HepG2 (cell line): Measurements from ENCODE around the gene CPB2. TPM values are rescaled to one million over a fixed set of nuclear protein-coding genes. Genes with fewer than 3 reads are reported as not detected.

Experiments used
- BRD4 ChIP-seq: sonication (generic); formaldehyde crosslinking; IDR thresholded peaks from 2 replicates; pipeline ENCODE4 v1.4.0; 2020; ENCODE audit warnings: missing genetic modification reagents
- ISX ChIP-seq: sonication (generic); formaldehyde crosslinking; conservative IDR thresholded peaks from 2 replicates; pipeline ENCODE4 v1.5.0; 2020; ENCODE audit warnings: missing genetic modification reagents
- KDM2A ChIP-seq: sonication (generic); formaldehyde crosslinking; IDR thresholded peaks from 2 replicates; pipeline ENCODE4 v1.4.0; 2020; ENCODE audit warnings: low read depth, missing genetic modification reagents, borderline replicate concordance
- MIER3 ChIP-seq: IDR thresholded peaks from 2 replicates; pipeline ENCODE4 v1.6.1; 2016; ENCODE audit warnings: missing compliant biosample characterization, borderline replicate concordance
- PAXIP1 ChIP-seq: sonication (generic); formaldehyde crosslinking; conservative IDR thresholded peaks from 2 replicates; pipeline ENCODE4 v1.4.0; 2020; ENCODE audit warnings: mild to moderate bottlenecking, missing genetic modification reagents, moderate library complexity
- POGZ ChIP-seq: sonication (generic); formaldehyde crosslinking; IDR thresholded peaks from 2 replicates; pipeline ENCODE4 v1.4.0; 2020; ENCODE audit warnings: mild to moderate bottlenecking, missing genetic modification reagents
- SAP130 ChIP-seq: IDR thresholded peaks from 2 replicates; pipeline ENCODE4 v1.6.1; 2016; ENCODE audit warnings: low read depth
- ZNF20 ChIP-seq: sonication (generic); formaldehyde crosslinking; IDR thresholded peaks from 2 replicates; pipeline ENCODE4 v1.4.0; 2020; ENCODE audit warnings: mild to moderate bottlenecking, moderate library complexity, missing genetic modification reagents
- ZNF546 ChIP-seq: sonication (generic); formaldehyde crosslinking; conservative IDR thresholded peaks from 2 replicates; pipeline ENCODE4 v1.8.1; 2023; ENCODE audit warnings: mild to moderate bottlenecking, missing genetic modification reagents
- polyA plus RNA-seq, 8 experiments: library from polyadenylated mRNA; depleted of rRNA in 3 of 8; stranded (reverse) in 7 of 8; unstranded in 1 of 8; fragments of >200 nt; fragmentation: Illumina TruSeq in 4 of 8; extraction: Trizol in 4 of 8; gene quantifications; 2 replicates each; pipeline versions ENCODE4 v1.2.1 to v1.2.3, GENCODE V29; 2011 to 2016; ENCODE audit warnings: low read depth in 4 of 8, missing spikeins in 1 of 8, mixed read lengths in 1 of 8; ENCODE audit not compliant: insufficient read depth in 1 of 8
- total RNA-seq, 5 experiments: library from RNA; depleted of rRNA; stranded (reverse); fragments of >200 nt; fragmentation: Illumina TruSeq; extraction: Trizol; gene quantifications; 2 replicates each; pipeline ENCODE4 v1.2.3, GENCODE V29; 2016; ENCODE audit warnings: low read depth in 1 of 5
- TF ChIP-seq, protein P1 (sequence below): IDR thresholded peaks from 2 replicates; pipeline ENCODE4 v1.6.1; 2016; ENCODE audit warnings: low read depth, missing genetic modification reagents, missing compliant biosample characterization
- TF ChIP-seq, protein P2 (sequence below): sonication (generic); formaldehyde crosslinking; IDR thresholded peaks from 2 replicates; pipeline ENCODE4 v1.5.0; 2020; ENCODE audit warnings: missing genetic modification reagents, mild to moderate bottlenecking, borderline replicate concordance
- TF ChIP-seq, protein P3 (sequence below): sonication (generic); formaldehyde crosslinking; IDR thresholded peaks from 2 replicates; pipeline ENCODE4 v1.4.0; 2020; ENCODE audit warnings: missing genetic modification reagents, borderline replicate concordance

The CPB2 gene
- total and polyA plus RNA-seq, 2 of the 13 experiments (the other 11 are each of a cell fraction or from before 2014, with no cell fraction given), result 125 to 140 TPM

GRCh38 chr13:46052319-46053161 is 52.3 kb downstream of the CPB2 start, which contains the start of gene ZC3H13 (continued):
- TF ChIP-seq, protein P1, sequence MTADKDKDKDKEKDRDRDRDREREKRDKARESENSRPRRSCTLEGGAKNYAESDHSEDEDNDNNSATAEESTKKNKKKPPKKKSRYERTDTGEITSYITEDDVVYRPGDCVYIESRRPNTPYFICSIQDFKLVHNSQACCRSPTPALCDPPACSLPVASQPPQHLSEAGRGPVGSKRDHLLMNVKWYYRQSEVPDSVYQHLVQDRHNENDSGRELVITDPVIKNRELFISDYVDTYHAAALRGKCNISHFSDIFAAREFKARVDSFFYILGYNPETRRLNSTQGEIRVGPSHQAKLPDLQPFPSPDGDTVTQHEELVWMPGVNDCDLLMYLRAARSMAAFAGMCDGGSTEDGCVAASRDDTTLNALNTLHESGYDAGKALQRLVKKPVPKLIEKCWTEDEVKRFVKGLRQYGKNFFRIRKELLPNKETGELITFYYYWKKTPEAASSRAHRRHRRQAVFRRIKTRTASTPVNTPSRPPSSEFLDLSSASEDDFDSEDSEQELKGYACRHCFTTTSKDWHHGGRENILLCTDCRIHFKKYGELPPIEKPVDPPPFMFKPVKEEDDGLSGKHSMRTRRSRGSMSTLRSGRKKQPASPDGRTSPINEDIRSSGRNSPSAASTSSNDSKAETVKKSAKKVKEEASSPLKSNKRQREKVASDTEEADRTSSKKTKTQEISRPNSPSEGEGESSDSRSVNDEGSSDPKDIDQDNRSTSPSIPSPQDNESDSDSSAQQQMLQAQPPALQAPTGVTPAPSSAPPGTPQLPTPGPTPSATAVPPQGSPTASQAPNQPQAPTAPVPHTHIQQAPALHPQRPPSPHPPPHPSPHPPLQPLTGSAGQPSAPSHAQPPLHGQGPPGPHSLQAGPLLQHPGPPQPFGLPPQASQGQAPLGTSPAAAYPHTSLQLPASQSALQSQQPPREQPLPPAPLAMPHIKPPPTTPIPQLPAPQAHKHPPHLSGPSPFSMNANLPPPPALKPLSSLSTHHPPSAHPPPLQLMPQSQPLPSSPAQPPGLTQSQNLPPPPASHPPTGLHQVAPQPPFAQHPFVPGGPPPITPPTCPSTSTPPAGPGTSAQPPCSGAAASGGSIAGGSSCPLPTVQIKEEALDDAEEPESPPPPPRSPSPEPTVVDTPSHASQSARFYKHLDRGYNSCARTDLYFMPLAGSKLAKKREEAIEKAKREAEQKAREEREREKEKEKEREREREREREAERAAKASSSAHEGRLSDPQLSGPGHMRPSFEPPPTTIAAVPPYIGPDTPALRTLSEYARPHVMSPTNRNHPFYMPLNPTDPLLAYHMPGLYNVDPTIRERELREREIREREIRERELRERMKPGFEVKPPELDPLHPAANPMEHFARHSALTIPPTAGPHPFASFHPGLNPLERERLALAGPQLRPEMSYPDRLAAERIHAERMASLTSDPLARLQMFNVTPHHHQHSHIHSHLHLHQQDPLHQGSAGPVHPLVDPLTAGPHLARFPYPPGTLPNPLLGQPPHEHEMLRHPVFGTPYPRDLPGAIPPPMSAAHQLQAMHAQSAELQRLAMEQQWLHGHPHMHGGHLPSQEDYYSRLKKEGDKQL (CRISPR knock-in tag), result no peak
- 0 out of 2 replicates have a peak, but pooled peaks have one; percentile 19 for TF ChIP-seq PAXIP1 (CRISPR knock-in tag)
- no peak for TF ChIP-seq ISX (CRISPR knock-in tag)
- TF ChIP-seq POGZ (CRISPR knock-in tag), result peak; percentile 94
- TF ChIP-seq BRD4 (CRISPR knock-in tag), result no peak
- no peak for TF ChIP-seq ZNF20
- TF ChIP-seq MIER3 (CRISPR knock-in tag), result 0 out of 2 replicates have a peak, but pooled peaks have one; percentile 23
- TF ChIP-seq ZNF546 (CRISPR knock-in tag), result no peak
- peak; percentile 100 for TF ChIP-seq KDM2A (CRISPR knock-in tag)
- TF ChIP-seq, protein P2, sequence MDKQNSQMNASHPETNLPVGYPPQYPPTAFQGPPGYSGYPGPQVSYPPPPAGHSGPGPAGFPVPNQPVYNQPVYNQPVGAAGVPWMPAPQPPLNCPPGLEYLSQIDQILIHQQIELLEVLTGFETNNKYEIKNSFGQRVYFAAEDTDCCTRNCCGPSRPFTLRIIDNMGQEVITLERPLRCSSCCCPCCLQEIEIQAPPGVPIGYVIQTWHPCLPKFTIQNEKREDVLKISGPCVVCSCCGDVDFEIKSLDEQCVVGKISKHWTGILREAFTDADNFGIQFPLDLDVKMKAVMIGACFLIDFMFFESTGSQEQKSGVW (CRISPR knock-in tag), result no peak
- peak; percentile 94 for TF ChIP-seq SAP130 (CRISPR knock-in tag)
- TF ChIP-seq, protein P3, sequence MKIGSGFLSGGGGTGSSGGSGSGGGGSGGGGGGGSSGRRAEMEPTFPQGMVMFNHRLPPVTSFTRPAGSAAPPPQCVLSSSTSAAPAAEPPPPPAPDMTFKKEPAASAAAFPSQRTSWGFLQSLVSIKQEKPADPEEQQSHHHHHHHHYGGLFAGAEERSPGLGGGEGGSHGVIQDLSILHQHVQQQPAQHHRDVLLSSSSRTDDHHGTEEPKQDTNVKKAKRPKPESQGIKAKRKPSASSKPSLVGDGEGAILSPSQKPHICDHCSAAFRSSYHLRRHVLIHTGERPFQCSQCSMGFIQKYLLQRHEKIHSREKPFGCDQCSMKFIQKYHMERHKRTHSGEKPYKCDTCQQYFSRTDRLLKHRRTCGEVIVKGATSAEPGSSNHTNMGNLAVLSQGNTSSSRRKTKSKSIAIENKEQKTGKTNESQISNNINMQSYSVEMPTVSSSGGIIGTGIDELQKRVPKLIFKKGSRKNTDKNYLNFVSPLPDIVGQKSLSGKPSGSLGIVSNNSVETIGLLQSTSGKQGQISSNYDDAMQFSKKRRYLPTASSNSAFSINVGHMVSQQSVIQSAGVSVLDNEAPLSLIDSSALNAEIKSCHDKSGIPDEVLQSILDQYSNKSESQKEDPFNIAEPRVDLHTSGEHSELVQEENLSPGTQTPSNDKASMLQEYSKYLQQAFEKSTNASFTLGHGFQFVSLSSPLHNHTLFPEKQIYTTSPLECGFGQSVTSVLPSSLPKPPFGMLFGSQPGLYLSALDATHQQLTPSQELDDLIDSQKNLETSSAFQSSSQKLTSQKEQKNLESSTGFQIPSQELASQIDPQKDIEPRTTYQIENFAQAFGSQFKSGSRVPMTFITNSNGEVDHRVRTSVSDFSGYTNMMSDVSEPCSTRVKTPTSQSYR (CRISPR knock-in tag), result 0 out of 2 replicates have a peak, but pooled peaks have one; percentile 25
